ENCODE data around the gene LCAT. TPM values are rescaled to one million over a fixed set of nuclear protein-coding genes. Genes with fewer than 3 reads are reported as not detected.

LCAT gene
- total RNA-seq, 1 experiment from 2014 or later = 17.8 TPM

DNA sequence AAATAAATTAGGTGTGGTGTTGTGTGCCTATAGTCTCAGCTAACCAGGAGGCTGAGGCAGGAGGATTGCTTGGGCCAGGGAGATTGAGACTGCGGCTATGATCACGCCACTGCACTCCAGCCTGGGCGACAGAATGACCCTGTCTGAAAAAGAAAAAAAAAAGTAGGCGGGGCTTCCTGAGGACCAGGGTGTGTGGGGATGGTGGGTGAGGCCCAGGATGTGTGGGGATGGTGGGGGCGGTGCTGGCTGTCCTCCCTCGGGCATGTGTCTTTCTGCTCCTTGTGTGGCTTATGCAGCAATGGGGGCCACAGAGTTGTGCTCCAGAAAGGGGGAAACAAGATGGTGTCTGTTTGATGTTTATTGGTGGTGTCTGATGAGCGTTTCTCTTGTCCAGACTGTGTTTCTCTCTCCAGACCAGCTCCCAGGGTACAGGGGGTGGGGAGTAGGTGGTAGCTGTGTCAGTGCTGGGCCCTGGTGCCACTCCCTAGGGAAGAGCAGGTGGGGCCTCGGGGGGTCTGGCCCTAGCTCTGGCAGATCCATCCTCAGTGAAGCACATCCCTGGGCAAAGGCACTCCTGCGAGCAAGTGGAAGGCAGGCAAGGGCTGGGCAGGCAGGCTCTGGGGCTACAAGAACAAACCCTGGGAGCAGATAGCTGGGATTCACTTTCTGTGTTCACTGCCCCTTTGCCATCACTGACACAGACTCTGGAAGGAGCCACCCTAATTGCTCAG, 2.3 kb downstream of the LCAT start:
- H3K9ac ChIP-seq (ENCODE audit: extremely low read depth, insufficient read length, low read length) = no peak overlapping the region
- no peak overlapping the region for H2AFZ ChIP-seq (ENCODE audit: low read length)
- no peak overlapping the region for H3K4me2 ChIP-seq (ENCODE audit: insufficient read depth, insufficient read length, low read length)
- no peak overlapping the region for H2AK5ac ChIP-seq (ENCODE audit: insufficient read length, low read length)
- peaks cover 9 to 23% of the 10 kb centered on the region in 2 experiments for H3K4me1 Mint-ChIP-seq
- no peak overlapping the region for H2BK5ac ChIP-seq (ENCODE audit: insufficient read length, low read length)
- H3K23ac ChIP-seq (ENCODE audit: insufficient read length, low read depth, low read length) = no peak overlapping the region
- H4K20me1 ChIP-seq (ENCODE audit: control insufficient read depth, insufficient read depth, insufficient read length) = no peaks in the 10 kb centered on the region
- H3K23me2 ChIP-seq (ENCODE audit: insufficient read length, low read depth, low read length, poor library complexity, severe bottlenecking) = peaks cover 4% of the 10 kb centered on the region
- H4K91ac ChIP-seq (ENCODE audit: insufficient read length, low read depth, low read length) = no peak overlapping the region
- H3K27ac ChIP-seq (ENCODE audit: insufficient read length, low read depth, low read length) = no peak overlapping the region
- TF ChIP-seq, protein P1, sequence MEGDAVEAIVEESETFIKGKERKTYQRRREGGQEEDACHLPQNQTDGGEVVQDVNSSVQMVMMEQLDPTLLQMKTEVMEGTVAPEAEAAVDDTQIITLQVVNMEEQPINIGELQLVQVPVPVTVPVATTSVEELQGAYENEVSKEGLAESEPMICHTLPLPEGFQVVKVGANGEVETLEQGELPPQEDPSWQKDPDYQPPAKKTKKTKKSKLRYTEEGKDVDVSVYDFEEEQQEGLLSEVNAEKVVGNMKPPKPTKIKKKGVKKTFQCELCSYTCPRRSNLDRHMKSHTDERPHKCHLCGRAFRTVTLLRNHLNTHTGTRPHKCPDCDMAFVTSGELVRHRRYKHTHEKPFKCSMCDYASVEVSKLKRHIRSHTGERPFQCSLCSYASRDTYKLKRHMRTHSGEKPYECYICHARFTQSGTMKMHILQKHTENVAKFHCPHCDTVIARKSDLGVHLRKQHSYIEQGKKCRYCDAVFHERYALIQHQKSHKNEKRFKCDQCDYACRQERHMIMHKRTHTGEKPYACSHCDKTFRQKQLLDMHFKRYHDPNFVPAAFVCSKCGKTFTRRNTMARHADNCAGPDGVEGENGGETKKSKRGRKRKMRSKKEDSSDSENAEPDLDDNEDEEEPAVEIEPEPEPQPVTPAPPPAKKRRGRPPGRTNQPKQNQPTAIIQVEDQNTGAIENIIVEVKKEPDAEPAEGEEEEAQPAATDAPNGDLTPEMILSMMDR (conservative IDR thresholded peaks at IDR 0.05) = no peak
- H4K8ac ChIP-seq (replicated peaks; ENCODE audit: insufficient read length, low read depth, low read length) = no peak overlapping the region
- peak overlapping the region in 2 of 3 experiments; percentile 41 to 44; a peak in 2 of 7 replicates for H3K27ac Mint-ChIP-seq
- DNase-seq = no peak
- H2BK120ac ChIP-seq (ENCODE audit: low read depth, low read length, poor library complexity, severe bottlenecking) = no peak overlapping the region
- no peak overlapping the region for H3K4me3 Mint-ChIP-seq
- no peak overlapping the region for H2BK12ac ChIP-seq (ENCODE audit: insufficient read length, low read depth, low read length)
- H3T11ph ChIP-seq (ENCODE audit: low read length) = no peak overlapping the region
- no peaks in the 10 kb centered on the region for H3K9me3 ChIP-seq (ENCODE audit: control insufficient read depth, low read depth, low read length)
- no peak overlapping the region for H3K18ac ChIP-seq (ENCODE audit: insufficient read length, low read depth, low read length)
- no peak overlapping the region for H2BK15ac ChIP-seq (ENCODE audit: low read depth, low read length)
- peaks cover 11 to 41% (median 15%) of the 10 kb centered on the region in 3 experiments; a peak in 5 of 7 replicates for H3K36me3 Mint-ChIP-seq (ENCODE audit: insufficient read depth in 1 of 3, low read depth in 3 of 3)
- no peaks in the 10 kb centered on the region for H3K79me1 ChIP-seq (ENCODE audit: insufficient read depth, low read depth, low read length, poor library complexity, severe bottlenecking)
- no peak overlapping the region for H3K14ac ChIP-seq (ENCODE audit: insufficient read depth, low read length)
- H3K9me3 Mint-ChIP-seq = no peaks in the 10 kb centered on the region; a peak in 1 of 5 replicates
- H3K4me1 ChIP-seq (ENCODE audit: insufficient read depth, low read length) = 0 out of 2 replicates have a peak, but pooled peaks cover 3% of the 10 kb centered on the region
- H3K79me2 ChIP-seq (ENCODE audit: insufficient read depth, low read length) = no peaks in the 10 kb centered on the region
- no peaks in the 10 kb centered on the region for H3K27me3 Mint-ChIP-seq (ENCODE audit: low read depth)
- no peak overlapping the region for H3K56ac ChIP-seq (ENCODE audit: insufficient read length, low read depth, low read length)
- no peaks in the 10 kb centered on the region for H3K27me3 ChIP-seq (ENCODE audit: insufficient read depth, low read length)
- no peak overlapping the region for H2BK20ac ChIP-seq (ENCODE audit: low read depth, low read length, poor library complexity, severe bottlenecking)
- WGBS (ENCODE audit: extremely low coverage, insufficient read length, low lambda C conversion rate) = no CpG with 5 or more reads among the region's 9 CpGs
- H3K4ac ChIP-seq (ENCODE audit: low read depth, low read length) = no peak overlapping the region
- no peak overlapping the region for H4K5ac ChIP-seq (ENCODE audit: insufficient read length, low read depth, low read length)

Data from H9 (cell line).